Placental pericyte (primary cell): ENCODE results near the gene TCEAL2. TPM values are rescaled to one million over a fixed set of nuclear protein-coding genes. Genes with fewer than 3 reads are reported as not detected.

Source experiments
- total RNA-seq: library from RNA; depleted of rRNA; stranded (reverse); fragments of >200 nt; gene quantifications from 2 replicates; pipeline ENCODE4 v1.2.3, GENCODE V29; 2012

TCEAL2 gene
- total RNA-seq = not detected in 2 replicates

DNA sequence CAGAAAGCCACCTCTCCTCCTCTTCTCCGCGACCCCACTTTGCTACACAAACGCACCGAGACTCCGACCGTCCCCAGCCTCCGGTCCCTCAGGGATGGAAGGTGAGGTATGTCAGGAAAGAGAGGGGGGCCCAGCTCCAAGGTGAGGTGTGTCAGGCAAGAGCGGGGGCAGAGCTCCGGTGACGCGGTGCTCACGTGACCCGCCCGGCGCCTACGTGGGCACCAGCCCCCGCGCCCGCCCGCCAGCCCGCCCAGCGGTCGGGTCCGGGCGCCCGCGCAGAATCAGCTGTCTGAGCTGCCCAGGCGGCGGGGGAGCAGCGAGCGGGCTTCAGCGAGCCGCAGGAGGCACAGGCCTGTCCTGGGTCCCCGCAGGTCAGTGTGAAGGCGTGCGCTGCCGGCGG, at the start of gene TCEAL2:
TSS of gene TCEAL2 (plus strand) at position 244 of the 400 bp plus-strand sequence. CDS start 1,152 bp downstream, outside the sequence.

DNA sequence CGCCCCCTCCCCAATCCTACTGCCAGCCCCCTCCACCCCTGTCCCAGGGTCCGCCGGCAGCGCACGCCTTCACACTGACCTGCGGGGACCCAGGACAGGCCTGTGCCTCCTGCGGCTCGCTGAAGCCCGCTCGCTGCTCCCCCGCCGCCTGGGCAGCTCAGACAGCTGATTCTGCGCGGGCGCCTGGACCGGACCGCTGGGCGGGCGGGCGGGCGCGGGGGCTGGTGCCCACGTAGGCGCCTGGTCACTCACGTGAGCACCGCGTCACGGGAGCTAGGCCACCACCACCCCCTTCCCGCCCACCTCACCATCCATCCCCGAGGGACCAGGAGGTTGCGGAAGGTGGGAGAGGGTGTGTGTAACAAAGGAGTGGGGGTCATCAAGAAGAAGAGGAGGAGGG, 16.8 kb downstream of the TCEAL2 start, which contains the start of gene TCEAL6:
TSS of gene TCEAL6 (minus strand) at position 208 of the 400 bp plus-strand sequence.

GRCh38 chrX:102155806-102156179, 30.3 kb downstream of the TCEAL2 start, which contains the start of gene BEX5:
BEX5 (minus strand) TSS chrX:102155977; CDS start chrX:102154265, 1,712 bp downstream.

Other genes starting within 250 kb of the TCEAL2 start
- 0.22 and 0.72 TPM in 2 replicates for gene ZMAT1, start 193.7 kb upstream of the TCEAL2 start, total RNA-seq
- not detected in 2 replicates for gene TCEAL6, start 16.8 kb downstream of the TCEAL2 start, total RNA-seq
- gene BEX5, start 30.3 kb downstream of the TCEAL2 start, total RNA-seq = not detected in 2 replicates
- not detected in 2 replicates for gene TCP11X1, start 89.6 kb downstream of the TCEAL2 start, total RNA-seq
- gene NXF2, start 121.5 kb downstream of the TCEAL2 start, total RNA-seq = not detected in 2 replicates